ENCODE data around the gene DYNAP.

DYNAP gene

GRCh38 chr18:54606835-54607212, 15.8 kb downstream of the DYNAP start:
- H3K27ac ChIP-seq (ENCODE audit: low read length): peak overlapping the region; percentile 57
- H3K36me3 ChIP-seq (ENCODE audit: control insufficient read depth in 1 of 2, insufficient read depth in 2 of 2, low read length in 2 of 2): no peaks in the 10 kb centered on the region
- H3K4me3 ChIP-seq (ENCODE audit: low read depth in 1 of 2, low read length in 2 of 2): no peak overlapping the region
- no peaks in the 10 kb centered on the region for H3K27me3 ChIP-seq (ENCODE audit: low read depth, low read length)
- H3K4me1 ChIP-seq (ENCODE audit: control insufficient read depth in 1 of 2, insufficient read depth in 2 of 2, low read length in 2 of 2): no peaks in the 10 kb centered on the region
- no peaks in the 10 kb centered on the region for H3K9me3 ChIP-seq (ENCODE audit: control insufficient read depth in 1 of 2, low read length in 2 of 2)

GRCh38 chr18:54607213-54608027, 16.4 kb downstream of the DYNAP start:
- no peaks in the 10 kb centered on the region for H3K4me1 ChIP-seq (ENCODE audit: control insufficient read depth in 1 of 2, insufficient read depth in 2 of 2, low read length in 2 of 2)
- H3K27ac ChIP-seq (ENCODE audit: low read length): peak overlapping the region; percentile 57
- no peaks in the 10 kb centered on the region for H3K27me3 ChIP-seq (ENCODE audit: low read depth, low read length)
- H3K9me3 ChIP-seq (ENCODE audit: control insufficient read depth in 1 of 2, low read length in 2 of 2): no peaks in the 10 kb centered on the region
- H3K4me3 ChIP-seq (ENCODE audit: low read depth in 1 of 2, low read length in 2 of 2): peak overlapping the region in 1 of 2 donors; percentile 28
- H3K36me3 ChIP-seq (ENCODE audit: control insufficient read depth in 1 of 2, insufficient read depth in 2 of 2, low read length in 2 of 2): no peaks in the 10 kb centered on the region

DNA sequence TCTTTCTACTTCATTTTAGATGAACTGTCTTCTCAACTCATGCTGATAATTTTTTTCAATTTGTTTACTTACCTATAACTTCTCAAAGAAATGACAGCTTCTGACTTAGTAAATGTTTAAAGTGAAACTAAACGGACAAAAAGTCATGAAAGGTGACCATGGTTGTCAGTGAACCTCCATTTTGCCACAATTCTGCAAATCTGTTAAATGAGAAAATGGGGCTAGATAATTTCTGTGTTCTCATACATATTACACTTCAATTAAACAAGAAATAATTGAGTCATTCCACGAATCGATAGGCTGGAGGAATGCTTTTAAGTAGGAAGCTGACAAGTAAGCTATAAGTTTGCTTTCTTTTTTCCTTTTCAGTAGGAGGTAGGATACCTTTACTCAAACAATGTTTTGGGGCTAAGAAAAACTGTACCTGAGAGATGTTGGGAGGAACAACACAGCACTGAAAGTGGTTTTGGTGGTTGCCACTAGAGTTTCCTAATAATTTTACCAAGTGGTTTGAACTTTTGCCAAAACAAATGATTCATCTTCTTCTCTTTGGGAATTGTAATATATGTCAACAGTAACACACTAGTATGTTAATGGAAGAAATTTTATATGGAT, 17.1 kb downstream of the DYNAP start:
- Histone ChIP-seq H3K4me1 (ENCODE audit: control insufficient read depth in 1 of 2, insufficient read depth in 2 of 2, low read length in 2 of 2) (no peaks in the 10 kb centered on the region), H3K9me3 (ENCODE audit: control insufficient read depth in 1 of 2, low read length in 2 of 2) (no peaks in the 10 kb centered on the region), H3K27me3 (ENCODE audit: low read depth, low read length) (no peaks in the 10 kb centered on the region), H3K27ac (ENCODE audit: low read length) (peak overlapping the region; percentile 57), H3K36me3 (ENCODE audit: control insufficient read depth in 1 of 2, insufficient read depth in 2 of 2, low read length in 2 of 2) (no peaks in the 10 kb centered on the region), H3K4me3 (ENCODE audit: low read depth in 1 of 2, low read length in 2 of 2) (peak overlapping the region in 1 of 2 donors; percentile 28)

DNA sequence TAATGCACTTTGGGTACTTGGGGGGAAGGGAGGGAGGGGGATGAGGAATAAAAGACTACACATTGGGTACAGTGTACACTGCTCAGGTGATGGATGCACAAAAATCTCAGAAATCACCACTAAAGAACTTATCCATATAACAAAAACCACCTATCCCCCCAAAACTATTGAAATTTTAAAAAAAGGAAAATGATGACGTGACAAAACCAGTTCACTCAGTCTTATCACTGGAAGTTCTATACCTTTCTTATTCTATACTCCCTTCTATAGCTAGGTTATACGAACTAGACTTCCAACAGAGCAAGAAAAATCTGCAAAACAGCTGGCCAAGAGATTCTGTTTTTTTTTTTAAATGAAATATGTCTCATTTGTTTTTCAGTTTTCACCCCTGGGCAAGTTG, 20.8 kb downstream of the DYNAP start:
- Histone ChIP-seq H3K36me3 (ENCODE audit: control insufficient read depth in 1 of 2, insufficient read depth in 2 of 2, low read length in 2 of 2) (no peaks in the 10 kb centered on the region), H3K27me3 (ENCODE audit: low read depth, low read length) (no peaks in the 10 kb centered on the region), H3K9me3 (ENCODE audit: control insufficient read depth in 1 of 2, low read length in 2 of 2) (no peaks in the 10 kb centered on the region), H3K4me3 (ENCODE audit: low read depth in 1 of 2, low read length in 2 of 2) (no peak overlapping the region), H3K27ac (ENCODE audit: low read length) (no peak overlapping the region), H3K4me1 (ENCODE audit: control insufficient read depth in 1 of 2, insufficient read depth in 2 of 2, low read length in 2 of 2) (no peaks in the 10 kb centered on the region)

- no peaks in the 10 kb centered on the region for H3K9me3 ChIP-seq (ENCODE audit: control insufficient read depth in 1 of 2, low read length in 2 of 2)
- H3K4me1 ChIP-seq (ENCODE audit: control insufficient read depth in 1 of 2, insufficient read depth in 2 of 2, low read length in 2 of 2): no peaks in the 10 kb centered on the region
- no peak overlapping the region for H3K27ac ChIP-seq (ENCODE audit: low read length)
- H3K4me3 ChIP-seq (ENCODE audit: low read depth in 1 of 2, low read length in 2 of 2): no peak overlapping the region
- no peaks in the 10 kb centered on the region for H3K27me3 ChIP-seq (ENCODE audit: low read depth, low read length)
- no peaks in the 10 kb centered on the region for H3K36me3 ChIP-seq (ENCODE audit: control insufficient read depth in 1 of 2, insufficient read depth in 2 of 2, low read length in 2 of 2)
Observed at GRCh38 chr18:54612237-54612636, 21.2 kb downstream of the DYNAP start.

GRCh38 chr18:54613174-54613573, 22.1 kb downstream of the DYNAP start:
- Histone ChIP-seq H3K9me3 (ENCODE audit: control insufficient read depth in 1 of 2, low read length in 2 of 2) (no peaks in the 10 kb centered on the region), H3K27ac (ENCODE audit: low read length) (no peak overlapping the region), H3K27me3 (ENCODE audit: low read depth, low read length) (no peaks in the 10 kb centered on the region), H3K4me3 (ENCODE audit: low read depth in 1 of 2, low read length in 2 of 2) (no peak overlapping the region), H3K4me1 (ENCODE audit: control insufficient read depth in 1 of 2, insufficient read depth in 2 of 2, low read length in 2 of 2) (no peaks in the 10 kb centered on the region), H3K36me3 (ENCODE audit: control insufficient read depth in 1 of 2, insufficient read depth in 2 of 2, low read length in 2 of 2) (no peaks in the 10 kb centered on the region)

DNA sequence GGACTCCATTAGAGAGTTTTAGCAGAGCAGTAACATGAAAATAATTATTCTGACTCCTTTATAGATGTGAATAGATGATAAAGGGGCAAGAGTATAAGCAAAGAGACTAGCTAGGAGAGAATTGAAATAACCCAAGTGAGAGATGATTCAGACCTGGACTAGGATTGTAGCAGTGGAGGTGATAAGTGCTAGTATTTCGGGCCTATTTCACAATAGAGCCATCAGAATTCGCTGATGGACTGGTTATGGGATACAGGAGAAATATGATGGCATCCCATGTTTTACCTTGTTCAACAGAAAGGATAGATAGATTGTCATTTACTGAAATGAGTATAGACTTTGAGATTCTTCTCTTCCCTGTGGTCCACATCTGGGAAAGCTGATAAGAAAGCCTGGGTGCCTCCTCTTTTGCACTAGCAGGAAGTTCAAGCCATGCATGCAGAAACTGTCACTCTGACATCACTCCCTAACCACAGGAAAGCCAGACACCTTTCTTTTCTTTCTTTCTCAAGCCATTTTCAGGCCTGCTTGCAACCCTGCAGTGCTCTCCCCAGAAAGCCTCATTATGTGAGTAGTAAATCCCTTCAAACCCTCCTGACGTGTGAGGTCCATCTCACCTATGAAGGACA, 25.3 kb downstream of the DYNAP start:
- no peaks in the 10 kb centered on the region for H3K9me3 ChIP-seq (ENCODE audit: control insufficient read depth in 1 of 2, low read length in 2 of 2)

DNA sequence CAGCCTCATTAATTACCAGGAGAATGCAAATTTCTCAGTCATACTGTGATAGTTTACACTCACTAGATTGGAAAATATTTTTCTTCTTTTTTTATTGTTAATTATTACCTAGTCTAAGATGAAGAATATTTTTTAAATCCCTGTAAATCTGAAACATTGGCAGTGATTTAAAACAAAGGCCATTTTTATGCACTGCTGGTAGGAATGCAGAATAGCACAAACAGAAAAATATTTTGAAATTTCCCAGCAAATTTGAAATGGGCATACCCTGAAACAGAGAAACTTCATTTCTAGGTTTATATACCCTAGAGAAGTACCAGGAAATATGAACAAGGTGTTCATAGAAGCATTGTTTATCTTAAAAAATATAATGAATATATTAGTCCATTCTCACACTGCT, 31.0 kb downstream of the DYNAP start:
- H3K27ac ChIP-seq (ENCODE audit: low read length): no peak overlapping the region
- H3K36me3 ChIP-seq (ENCODE audit: control insufficient read depth in 1 of 2, insufficient read depth in 2 of 2, low read length in 2 of 2): no peaks in the 10 kb centered on the region
- H3K4me1 ChIP-seq (ENCODE audit: control insufficient read depth in 1 of 2, insufficient read depth in 2 of 2, low read length in 2 of 2): no peaks in the 10 kb centered on the region
- H3K9me3 ChIP-seq (ENCODE audit: control insufficient read depth in 1 of 2, low read length in 2 of 2): peaks cover 0 to 10% of the 10 kb centered on the region in 2 donors
- H3K4me3 ChIP-seq (ENCODE audit: low read depth in 1 of 2, low read length in 2 of 2): no peak overlapping the region
- H3K27me3 ChIP-seq (ENCODE audit: low read depth, low read length): no peaks in the 10 kb centered on the region

More for the DNA sequence above, 25.3 kb downstream of the DYNAP start:
- no peak overlapping the region for H3K4me3 ChIP-seq (ENCODE audit: low read depth in 1 of 2, low read length in 2 of 2)
- no peaks in the 10 kb centered on the region for H3K27me3 ChIP-seq (ENCODE audit: low read depth, low read length)
- no peaks in the 10 kb centered on the region for H3K36me3 ChIP-seq (ENCODE audit: control insufficient read depth in 1 of 2, insufficient read depth in 2 of 2, low read length in 2 of 2)
- H3K27ac ChIP-seq (ENCODE audit: low read length): no peak overlapping the region
- H3K4me1 ChIP-seq (ENCODE audit: control insufficient read depth in 1 of 2, insufficient read depth in 2 of 2, low read length in 2 of 2): no peaks in the 10 kb centered on the region

DNA sequence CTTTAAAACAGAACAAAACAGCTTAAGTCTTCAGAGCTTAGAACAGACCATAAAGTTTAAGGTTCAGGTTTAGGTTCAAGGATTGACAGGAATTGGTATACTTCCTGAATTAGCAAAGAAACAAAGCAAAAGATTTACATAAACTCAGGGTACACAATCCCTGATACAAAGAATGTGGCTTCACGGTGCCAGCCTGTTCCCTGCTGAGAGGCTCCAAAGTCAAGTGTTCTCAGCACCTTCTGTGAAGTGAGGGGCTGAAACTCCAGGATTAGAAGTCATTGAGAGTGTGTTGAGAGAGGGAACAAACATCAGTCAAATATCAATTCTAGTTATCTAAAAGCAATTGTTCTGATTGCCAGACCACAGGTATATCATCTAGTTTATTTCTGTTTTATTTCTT, 35.7 kb downstream of the DYNAP start:
- Histone ChIP-seq H3K36me3 (ENCODE audit: control insufficient read depth in 1 of 2, insufficient read depth in 2 of 2, low read length in 2 of 2) (no peaks in the 10 kb centered on the region), H3K4me3 (ENCODE audit: low read depth in 1 of 2, low read length in 2 of 2) (no peak overlapping the region), H3K4me1 (ENCODE audit: control insufficient read depth in 1 of 2, insufficient read depth in 2 of 2, low read length in 2 of 2) (no peaks in the 10 kb centered on the region), H3K9me3 (ENCODE audit: control insufficient read depth in 1 of 2, low read length in 2 of 2) (peaks cover 0 to 12% of the 10 kb centered on the region in 2 donors), H3K27me3 (ENCODE audit: low read depth, low read length) (no peaks in the 10 kb centered on the region), H3K27ac (ENCODE audit: low read length) (no peak overlapping the region)

DNA sequence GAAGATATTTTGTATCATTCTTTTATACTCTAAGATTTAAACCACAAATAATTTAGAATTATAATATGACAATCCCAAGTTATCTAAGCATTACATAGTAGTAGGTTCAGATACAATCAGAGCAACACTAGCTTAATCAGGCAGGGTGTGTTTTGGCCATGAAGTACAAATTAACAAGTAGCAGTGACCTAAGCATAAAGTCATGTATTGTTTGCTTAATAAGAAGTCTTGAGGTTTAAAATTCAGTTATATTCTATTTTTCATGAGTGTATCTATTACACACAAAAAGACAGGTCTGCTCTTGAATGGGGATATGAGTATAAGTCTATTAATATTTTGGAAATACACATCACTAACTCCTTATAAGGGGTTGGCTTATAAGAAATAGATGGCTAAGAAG, 39.9 kb downstream of the DYNAP start:
- Histone ChIP-seq H3K4me1 (ENCODE audit: control insufficient read depth in 1 of 2, insufficient read depth in 2 of 2, low read length in 2 of 2) (no peaks in the 10 kb centered on the region), H3K27ac (ENCODE audit: low read length) (no peak overlapping the region), H3K27me3 (ENCODE audit: low read depth, low read length) (no peaks in the 10 kb centered on the region), H3K4me3 (ENCODE audit: low read depth in 1 of 2, low read length in 2 of 2) (no peak overlapping the region), H3K36me3 (ENCODE audit: control insufficient read depth in 1 of 2, insufficient read depth in 2 of 2, low read length in 2 of 2) (no peaks in the 10 kb centered on the region), H3K9me3 (ENCODE audit: control insufficient read depth in 1 of 2, low read length in 2 of 2) (peaks cover 0 to 10% of the 10 kb centered on the region in 2 donors)

- Histone ChIP-seq H3K27ac (ENCODE audit: low read length) (no peak overlapping the region), H3K27me3 (ENCODE audit: low read depth, low read length) (no peaks in the 10 kb centered on the region), H3K4me1 (ENCODE audit: control insufficient read depth in 1 of 2, insufficient read depth in 2 of 2, low read length in 2 of 2) (no peaks in the 10 kb centered on the region), H3K36me3 (ENCODE audit: control insufficient read depth in 1 of 2, insufficient read depth in 2 of 2, low read length in 2 of 2) (no peaks in the 10 kb centered on the region), H3K4me3 (ENCODE audit: low read depth in 1 of 2, low read length in 2 of 2) (no peak overlapping the region), H3K9me3 (ENCODE audit: control insufficient read depth in 1 of 2, low read length in 2 of 2) (no peaks in the 10 kb centered on the region)
Observed at GRCh38 chr18:54636217-54636616, 45.2 kb downstream of the DYNAP start.
